Forelimb muscle (tissue), 1 donor: ENCODE results near the gene WDR87. TPM values are rescaled to one million over a fixed set of nuclear protein-coding genes. Genes with fewer than 3 reads are reported as not detected.
"Not testable (repeated sequence)": the region's sequence is repeated elsewhere in the genome, so short reads cannot be mapped to it uniquely, and the experiment has no call there.

Experiments used
- DNase-seq: peaks from one replicate; pipeline ENCODE4 v3.0.0-alpha.2; 2013; ENCODE audit warnings: low read depth
- polyA plus RNA-seq: library from polyadenylated mRNA; unstranded; fragments of 120-200 nt; gene quantifications from one replicate; pipeline ENCODE4 v1.2.1, GENCODE V29; 2013; ENCODE audit not compliant: insufficient read length

Gene WDR87
- polyA plus RNA-seq, 1 donor = 0.19 TPM

DNA sequence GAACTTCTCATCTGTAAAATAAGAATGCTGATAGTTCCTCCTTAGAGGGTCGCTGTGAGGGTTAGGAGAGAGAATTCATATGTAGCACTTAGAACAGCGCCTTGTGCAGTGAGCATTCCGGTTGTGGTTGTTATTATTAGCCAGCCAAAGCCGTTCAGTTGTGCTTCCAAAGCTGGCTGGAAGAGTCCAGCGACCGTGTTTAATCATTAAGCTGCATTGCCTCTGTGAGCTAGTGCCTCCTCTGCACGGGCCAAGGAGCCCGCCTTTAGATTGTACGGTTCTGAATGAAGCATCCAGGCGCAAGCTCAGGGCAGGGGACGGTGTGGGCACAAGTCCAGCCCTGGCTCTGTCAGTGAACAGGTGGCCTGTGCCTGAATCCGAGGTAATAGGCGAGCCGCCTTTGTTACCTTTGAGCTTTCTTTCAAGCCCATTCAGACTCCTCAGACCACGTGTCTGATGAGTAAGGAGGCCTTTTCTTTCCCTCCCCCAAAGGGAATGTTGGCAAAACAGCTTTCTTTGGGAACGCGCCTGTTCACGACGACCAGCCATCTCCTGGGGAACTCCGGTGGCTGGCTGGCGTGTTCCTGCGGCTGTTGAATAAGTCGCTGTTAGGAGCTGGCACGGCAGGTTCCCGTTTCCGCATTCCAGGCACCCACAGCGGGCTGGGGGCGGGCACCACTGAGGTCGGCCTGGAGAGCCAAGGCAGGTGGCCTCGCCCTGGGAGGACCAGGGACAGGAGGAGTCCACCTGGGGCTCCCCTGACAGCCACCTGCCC, 25.7 kb upstream of the WDR87 start:
- DNase-seq = peak; percentile 25

GRCh38 chr19:37930416-37930815, 24.0 kb upstream of the WDR87 start:
- no peak for DNase-seq

- no peak for DNase-seq
Measured at GRCh38 chr19:37929355-37929923, 23.0 kb upstream of the WDR87 start.

GRCh38 chr19:37928527-37929286, 22.3 kb upstream of the WDR87 start:
- no peak for DNase-seq

- DNase-seq = no peak
Measured at GRCh38 chr19:37926711-37927110, 20.3 kb upstream of the WDR87 start.

DNA sequence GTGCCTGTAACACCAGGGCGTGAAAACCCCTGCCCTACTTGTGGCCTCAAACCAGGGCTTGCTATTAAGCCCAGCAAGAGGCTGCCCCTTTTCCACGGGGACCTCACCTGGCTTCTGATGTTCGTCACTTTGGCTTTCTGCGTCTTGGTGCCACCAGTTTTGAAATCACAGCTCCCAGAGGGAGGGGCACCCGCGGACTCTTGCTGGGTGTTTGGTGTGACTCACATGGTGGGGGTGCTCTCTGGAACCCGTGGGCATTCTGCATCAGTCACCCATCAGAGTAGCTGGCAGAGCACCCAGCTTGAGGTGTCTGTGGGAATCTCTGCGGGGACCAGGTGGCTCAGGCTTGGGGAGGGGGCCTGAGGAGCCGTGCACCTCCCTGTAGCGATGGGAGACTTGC, 19.9 kb upstream of the WDR87 start:
- DNase-seq = no peak

DNA sequence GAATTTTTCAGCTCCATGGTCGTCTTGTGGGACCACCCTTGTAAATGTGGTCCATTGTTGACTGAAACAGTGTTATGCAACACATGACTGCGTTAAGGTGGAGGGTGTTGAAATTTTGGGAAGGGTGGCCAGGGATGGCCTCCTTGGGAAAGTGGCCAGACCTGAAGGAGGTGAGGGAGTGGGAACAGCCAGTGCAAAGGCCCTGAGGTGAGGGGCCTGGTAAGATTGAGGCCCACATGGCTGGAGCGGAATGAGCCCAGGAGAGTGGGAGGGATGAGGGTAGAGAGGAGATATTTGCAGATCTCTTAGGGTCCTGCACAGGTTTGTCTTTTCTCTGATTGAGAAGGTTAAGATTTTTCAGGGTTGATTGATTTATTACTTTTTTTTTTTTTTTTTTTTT, 18.8 kb upstream of the WDR87 start:
- DNase-seq = no peak

DNA sequence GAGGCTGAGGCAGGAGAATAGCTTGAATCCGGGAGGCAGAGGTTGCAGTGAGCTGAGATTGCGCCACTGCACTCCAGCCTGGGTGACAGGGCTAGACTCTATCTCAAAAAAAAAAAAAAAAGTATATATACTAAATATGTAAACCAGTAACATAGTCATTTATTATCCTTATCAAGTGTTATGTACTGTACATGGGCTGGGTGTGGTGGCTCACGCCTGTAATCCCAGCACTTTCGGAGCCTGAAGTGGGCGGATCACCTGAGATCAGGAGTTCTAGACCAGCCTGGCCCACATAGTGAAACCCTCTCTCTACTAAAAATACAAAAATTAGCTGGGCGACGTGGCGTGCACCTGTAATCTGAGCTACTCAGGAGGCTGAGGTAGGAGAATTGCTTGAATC, 18.2 kb upstream of the WDR87 start:
- DNase-seq = not testable (repeated sequence)

GRCh38 chr19:37920591-37921450, 14.4 kb upstream of the WDR87 start:
- no peak for DNase-seq

GRCh38 chr19:37914908-37915307, 8.5 kb upstream of the WDR87 start:
- DNase-seq = no peak

- no peak for DNase-seq
Measured at GRCh38 chr19:37909661-37910199, 3.3 kb upstream of the WDR87 start.

- DNase-seq = no peak
Measured at GRCh38 chr19:37907735-37908455, 1.5 kb upstream of the WDR87 start.

DNA sequence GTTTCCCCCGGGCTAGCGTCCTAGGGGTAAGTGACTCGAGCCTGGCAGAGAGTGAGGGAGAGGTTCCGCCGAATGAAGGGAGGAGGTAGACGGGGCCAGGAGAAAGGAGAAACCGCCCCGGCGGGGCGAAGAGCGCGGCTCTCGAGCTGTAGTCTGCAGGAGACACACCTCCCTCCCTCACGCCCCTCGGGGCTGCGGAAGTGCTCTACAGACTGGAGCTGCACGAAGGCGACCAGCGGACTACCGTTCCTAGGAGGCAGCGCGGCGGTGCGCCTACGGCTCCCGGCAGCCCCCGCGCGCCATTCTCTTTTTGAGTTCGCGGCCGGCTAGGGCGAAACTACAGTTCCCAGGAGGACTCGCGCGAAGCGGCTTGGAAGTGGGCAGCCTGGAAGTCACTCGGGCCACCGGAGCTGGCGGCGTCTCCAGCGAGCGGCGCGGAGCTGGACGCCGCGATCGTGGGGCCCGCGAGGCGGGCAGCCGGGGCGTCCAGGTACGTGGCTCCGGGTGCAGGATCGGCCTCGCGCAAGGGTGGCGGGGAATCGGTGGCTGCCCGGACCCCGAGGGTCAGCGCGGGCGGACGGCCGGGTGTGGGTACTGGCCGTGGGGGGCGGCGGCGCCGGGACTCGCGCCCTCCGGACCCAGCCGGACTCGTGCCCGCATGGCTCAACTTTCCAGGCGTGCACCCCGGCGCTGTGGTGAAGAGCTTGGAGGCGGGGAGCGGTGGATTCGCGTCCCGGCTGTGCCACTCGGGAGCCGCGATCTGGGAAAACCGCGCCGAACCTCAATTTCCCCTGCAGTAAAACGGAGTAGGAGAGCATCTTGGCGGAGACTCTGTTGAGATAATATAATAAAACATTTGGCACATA, 708 bp upstream of the WDR87 start, which contains the start of gene SIPA1L3:
Gene SIPA1L3 (plus strand): TSS at position 340 of the 866 bp plus-strand sequence. CDS start 174,358 bp downstream, outside the sequence.
- DNase-seq = peak; percentile 91

DNA sequence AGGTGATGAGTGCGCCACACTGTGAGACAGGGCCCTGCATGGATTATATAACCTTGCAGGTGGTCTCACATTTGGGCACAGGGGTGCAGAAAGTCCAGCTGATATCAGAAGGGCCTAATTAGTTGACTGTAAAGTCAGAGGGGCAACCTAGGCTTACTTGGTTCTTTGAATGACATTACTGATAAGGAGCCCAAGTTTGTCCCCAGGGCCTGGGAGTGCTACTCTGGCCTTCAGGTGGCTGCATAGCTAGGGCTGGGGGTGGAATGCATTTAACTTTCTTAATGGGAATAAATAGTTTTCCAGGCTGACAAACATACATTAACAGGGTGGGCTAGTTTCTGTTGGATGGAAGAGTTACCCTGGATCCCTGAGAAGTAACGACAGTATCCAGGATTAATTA, 3.3 kb downstream of the WDR87 start:
- DNase-seq = no peak

- peak; percentile 17 for DNase-seq
Measured at GRCh38 chr19:37902668-37903067, 3.7 kb downstream of the WDR87 start.

- no peak for DNase-seq
Measured at GRCh38 chr19:37899966-37900365, 6.4 kb downstream of the WDR87 start.

GRCh38 chr19:37899453-37899852, 6.9 kb downstream of the WDR87 start:
- no peak for DNase-seq

DNA sequence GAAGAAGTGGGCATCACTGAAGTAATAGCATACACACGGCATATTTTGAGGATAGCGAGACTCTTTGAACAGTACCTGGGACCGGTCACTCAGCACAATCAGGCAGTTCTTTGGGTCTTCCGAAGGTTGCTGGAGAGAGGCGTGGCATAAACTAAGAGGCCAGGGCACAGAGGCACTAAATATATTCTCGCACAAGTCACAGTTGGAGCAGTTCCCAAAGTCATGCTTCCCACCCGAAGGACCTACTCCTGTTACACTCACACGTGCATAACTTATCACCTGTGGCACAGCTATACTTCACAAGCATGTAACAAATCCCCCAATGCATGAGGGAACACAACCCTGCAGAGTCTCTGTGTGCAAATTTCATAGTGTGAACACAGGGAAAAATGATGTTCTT, 10.2 kb downstream of the WDR87 start:
- no peak for DNase-seq

DNA sequence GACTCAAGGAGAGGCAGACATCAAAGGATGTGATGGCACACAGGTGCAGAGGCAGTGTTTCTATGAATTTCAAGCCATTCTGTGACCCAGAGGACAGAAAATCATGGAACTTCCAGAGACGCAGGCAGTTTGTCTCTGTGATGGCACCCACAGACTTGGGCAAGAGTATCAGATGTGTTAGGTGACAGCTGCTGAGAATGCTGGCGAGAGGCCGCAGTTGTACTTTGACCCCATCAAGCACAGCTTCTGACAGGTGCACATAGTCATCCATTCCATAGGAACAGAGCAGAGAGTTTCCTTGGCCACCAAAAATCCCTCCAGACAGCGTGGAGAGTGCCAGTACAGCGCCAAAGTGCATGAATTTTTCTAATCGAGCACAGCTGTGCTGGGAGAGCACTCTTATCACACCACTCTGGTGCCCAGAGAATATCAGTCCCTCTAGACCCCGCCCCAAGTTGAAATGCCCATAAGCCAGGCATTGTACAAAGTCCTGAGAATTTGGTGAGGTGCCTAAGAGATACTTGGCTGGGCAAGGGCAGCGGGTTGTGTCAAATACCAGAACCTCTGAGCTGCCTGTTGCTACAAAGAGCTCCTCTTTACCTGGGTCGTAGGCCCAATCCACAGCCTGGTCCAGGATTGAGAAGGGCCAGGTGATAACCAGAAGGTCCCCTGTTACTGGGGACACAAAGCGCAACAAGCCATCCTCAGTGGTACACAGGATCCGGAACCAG, 12.4 kb downstream of the WDR87 start:
- DNase-seq = no peak
